Liver (tissue), 9 donors: ENCODE data around the gene ULK4. TPM values are rescaled to one million over a fixed set of nuclear protein-coding genes. Genes with fewer than 3 reads are reported as not detected.
"Not testable (repeated sequence)": the region's sequence is repeated elsewhere in the genome, so short reads cannot be mapped to it uniquely, and the experiment has no call there.

Experiments used
- DNase-seq: peaks from one replicate; pipeline ENCODE4 v3.0.0-alpha.2; 2017; ENCODE audit warnings: low spot score
- H3K27ac ChIP-seq, 2 donors: one replicate each; pipeline ENCODE4 v1.7.0; 2013; ENCODE audit warnings: inconsistent platforms in 2 of 2, low read length in 2 of 2, control low read depth in 1 of 2, low read depth in 1 of 2, mild to moderate bottlenecking in 1 of 2
- H3K27me3 ChIP-seq, 4 donors: one replicate each; pipeline versions ENCODE4 v1.6.1 to v1.7.0; 2013; ENCODE audit warnings: low read length in 3 of 4, inconsistent platforms in 1 of 4, mild to moderate bottlenecking in 1 of 4, moderate library complexity in 1 of 4; ENCODE audit not compliant: control insufficient read depth in 4 of 4, insufficient read depth in 4 of 4
- H3K36me3 ChIP-seq, 4 donors: one replicate each; pipeline versions ENCODE4 v1.6.1 to v1.7.0; 2013; ENCODE audit warnings: low read length in 3 of 4, mild to moderate bottlenecking in 3 of 4, low read depth in 1 of 4, moderate library complexity in 1 of 4; ENCODE audit not compliant: control insufficient read depth in 4 of 4, insufficient read depth in 3 of 4
- H3K4me1 ChIP-seq, 4 donors: one replicate each; pipeline versions ENCODE4 v1.6.1 to v1.7.0; 2013; ENCODE audit warnings: low read length in 3 of 4, mild to moderate bottlenecking in 3 of 4, moderate library complexity in 1 of 4; ENCODE audit not compliant: control insufficient read depth in 4 of 4, insufficient read depth in 4 of 4
- H3K4me3 ChIP-seq, 3 donors: one replicate each; pipeline versions ENCODE4 v1.6.1 to v1.7.0; 2013; ENCODE audit warnings: low read length in 3 of 3, control low read depth in 1 of 3, low read depth in 1 of 3, mild to moderate bottlenecking in 1 of 3
- H3K9ac ChIP-seq, 2 donors: one replicate each; pipeline ENCODE4 v1.7.0; 2013; ENCODE audit warnings: low read length in 2 of 2, mild to moderate bottlenecking in 2 of 2, moderate library complexity in 2 of 2, control low read depth in 1 of 2, low read depth in 1 of 2
- H3K9me3 ChIP-seq, 4 donors: one replicate each; pipeline versions ENCODE4 v1.6.1 to v1.7.0; 2013; ENCODE audit warnings: low read length in 3 of 4; ENCODE audit not compliant: control insufficient read depth in 4 of 4
- ATF3 ChIP-seq: IDR thresholded peaks from 2 replicates; pipeline ENCODE4 v1.6.1; 2016; ENCODE audit warnings: antibody characterized with exemption
- EGR1 ChIP-seq, 2 donors: IDR thresholded peaks; 2 replicates each; pipeline ENCODE4 v1.6.1; 2016 to 2018; ENCODE audit warnings: antibody characterized with exemption in 2 of 2, low read depth in 2 of 2
- FOXA1 ChIP-seq: IDR thresholded peaks from 2 replicates; pipeline ENCODE4 v1.6.1; 2016; ENCODE audit warnings: antibody characterized with exemption
- FOXA2 ChIP-seq: IDR thresholded peaks from 2 replicates; pipeline ENCODE4 v1.6.1; 2016; ENCODE audit warnings: antibody characterized with exemption
- GABPA ChIP-seq, 2 donors: IDR thresholded peaks in 1 of 2; conservative IDR thresholded peaks in 1 of 2; 2 replicates each; pipeline ENCODE4 v1.6.1; 2016; ENCODE audit warnings: antibody characterized with exemption in 2 of 2, mild to moderate bottlenecking in 1 of 2, moderate library complexity in 1 of 2
- HNF4A ChIP-seq, 2 donors: conservative IDR thresholded peaks; 2 replicates each; pipeline ENCODE4 v1.6.1; 2016; ENCODE audit warnings: antibody characterized with exemption in 2 of 2, mild to moderate bottlenecking in 2 of 2
- HNF4G ChIP-seq: IDR thresholded peaks from 2 replicates; pipeline ENCODE4 v1.6.1; 2016; ENCODE audit warnings: antibody characterized with exemption
- JUND ChIP-seq, 2 donors: IDR thresholded peaks; 2 replicates each; pipeline ENCODE4 v1.6.1; 2016; ENCODE audit warnings: antibody characterized with exemption in 2 of 2
- MAX ChIP-seq: IDR thresholded peaks from 2 replicates; pipeline ENCODE4 v1.6.1; 2016; ENCODE audit warnings: antibody characterized with exemption
- NR2F2 ChIP-seq: IDR thresholded peaks from 2 replicates; pipeline ENCODE4 v1.6.1; 2016; ENCODE audit warnings: antibody characterized with exemption
- RAD21 ChIP-seq, 2 donors: IDR thresholded peaks; 2 replicates each; pipeline ENCODE4 v1.6.1; 2016; ENCODE audit warnings: antibody characterized with exemption in 2 of 2, mild to moderate bottlenecking in 2 of 2
- RXRA ChIP-seq, 2 donors: IDR thresholded peaks; 2 replicates each; pipeline ENCODE4 v1.6.1; 2017 to 2018; ENCODE audit warnings: antibody characterized with exemption in 2 of 2, mild to moderate bottlenecking in 1 of 2
- SP1 ChIP-seq: IDR thresholded peaks from 2 replicates; pipeline ENCODE4 v1.6.1; 2018; ENCODE audit warnings: antibody characterized with exemption, mild to moderate bottlenecking
- TAF1 ChIP-seq: conservative IDR thresholded peaks from 2 replicates; pipeline ENCODE4 v1.6.1; 2016; ENCODE audit warnings: antibody characterized with exemption, mild to moderate bottlenecking
- YY1 ChIP-seq: IDR thresholded peaks from 2 replicates; pipeline ENCODE4 v1.6.1; 2016; ENCODE audit warnings: antibody characterized with exemption, mild to moderate bottlenecking
- ZBTB33 ChIP-seq: IDR thresholded peaks from 2 replicates; pipeline ENCODE4 v1.6.1; 2016; ENCODE audit warnings: antibody characterized with exemption
- WGBS: extraction: QIAGEN DNeasy Blood & Tissue Kit; methylation state at CpG from one replicate; pipeline ENCODE4 v1.1.7; 2013; 5-methylcytosine and 5-hydroxymethylcytosine counted together
- polyA plus RNA-seq, 2 donors: library from polyadenylated mRNA; stranded (reverse) in 1 of 2; unstranded in 1 of 2; fragments of 200-250 nt in 1 of 2; fragments of >200 nt in 1 of 2; fragmentation: Nextera tagmentation in 1 of 2; extraction: Ambion mirVana in 1 of 2; gene quantifications; one replicate each; pipeline versions ENCODE4 v1.2.1 to v1.2.3, GENCODE V29; 2013 to 2015
- total RNA-seq, 2 donors: library from RNA; depleted of rRNA; stranded (reverse); fragments of >200 nt; gene quantifications; one replicate each; pipeline ENCODE4 v1.2.3, GENCODE V29; 2014
- donor health status: healthy.
- donor health status: healthy.
- donor health status: healthy.
- donor health status: healthy.
- donor health status: healthy.

ULK4 gene
- total and polyA plus RNA-seq, 4 donors, result 1.1 to 11.5 (median 3.2) TPM

- TF ChIP-seq ZBTB33, result no peak
- TF ChIP-seq YY1, result no peak
- TF ChIP-seq ATF3, result no peak
- TF ChIP-seq TAF1, result no peak
- TF ChIP-seq FOXA2, result no peak
- TF ChIP-seq HNF4G, result no peak
- TF ChIP-seq GABPA (IDR thresholded peaks at IDR 0.05 in 1 of 2, conservative IDR thresholded peaks at IDR 0.05 in 1 of 2), result no peak
- no peak for TF ChIP-seq HNF4A (conservative IDR thresholded peaks at IDR 0.05)
- no peak for TF ChIP-seq MAX
- no peak for TF ChIP-seq FOXA1
- no peak for TF ChIP-seq RXRA (IDR thresholded peaks at IDR 0.05)
- no peak for TF ChIP-seq NR2F2
- Histone ChIP-seq H3K27me3 (no peaks in the 10 kb centered on the region), H3K27ac (no peak overlapping the region), H3K36me3 (no peaks in the 10 kb centered on the region), H3K9me3 (no peaks in the 10 kb centered on the region), H3K9ac (no peak overlapping the region), H3K4me3 (no peak overlapping the region), H3K4me1 (peaks cover 0 to 6% (median 2%) of the 10 kb centered on the region in 4 donors)
- no peak for DNase-seq
Observed at GRCh38 chr3:41711651-41712050, 250.3 kb downstream of the ULK4 start.

GRCh38 chr3:41710646-41711388 lies 251.1 kb downstream of the ULK4 start:
- 94% methylated on average over 8 of the region's 8 CpGs for WGBS

GRCh38 chr3:41709213-41709612 lies 252.7 kb downstream of the ULK4 start:
- H3K36me3 ChIP-seq, DNase-seq, H3K4me1 ChIP-seq, H3K27me3 ChIP-seq, H3K27ac ChIP-seq, H3K9ac ChIP-seq, H3K9me3 ChIP-seq, H3K4me3 ChIP-seq: not testable (repeated sequence)
- TF ChIP-seq HNF4A (conservative IDR thresholded peaks at IDR 0.05), result peak in 1 of 2 donors; percentile 76
- peak in 1 of 2 donors; percentile 76 for TF ChIP-seq RXRA (IDR thresholded peaks at IDR 0.05)
- peak; percentile 60 for TF ChIP-seq SP1
- peak in 1 of 2 donors; percentile 13 for TF ChIP-seq RAD21 (IDR thresholded peaks at IDR 0.05)
- WGBS, result 98% methylated on average over 8 of the region's 8 CpGs

More at GRCh38 chr3:41710646-41711388, 251.1 kb downstream of the ULK4 start:
- no peak for DNase-seq
- peaks cover 0 to 6% (median 2%) of the 10 kb centered on the region in 4 donors for H3K4me1 ChIP-seq
- H3K9me3 ChIP-seq, result no peaks in the 10 kb centered on the region
- H3K9ac ChIP-seq, result no peak overlapping the region
- H3K27ac ChIP-seq, result no peak overlapping the region
- TF ChIP-seq NR2F2, result no peak
- no peak for TF ChIP-seq GABPA (IDR thresholded peaks at IDR 0.05 in 1 of 2, conservative IDR thresholded peaks at IDR 0.05 in 1 of 2)
- TF ChIP-seq EGR1 (IDR thresholded peaks at IDR 0.05; ENCODE audit: low read depth in 2 of 2), result no peak
- TF ChIP-seq TAF1, result no peak
- no peak for TF ChIP-seq FOXA1
- TF ChIP-seq RAD21 (IDR thresholded peaks at IDR 0.05), result no peak
- no peak for TF ChIP-seq JUND (IDR thresholded peaks at IDR 0.05)
- no peak for TF ChIP-seq RXRA (IDR thresholded peaks at IDR 0.05)
- TF ChIP-seq FOXA2, result no peak
- H3K36me3 ChIP-seq, result no peaks in the 10 kb centered on the region
- no peak overlapping the region for H3K4me3 ChIP-seq
- H3K27me3 ChIP-seq, result no peaks in the 10 kb centered on the region
